ENCODE results near the gene KCNIP1. TPM values are rescaled to one million over a fixed set of nuclear protein-coding genes. Genes with fewer than 3 reads are reported as not detected.

Gene KCNIP1
- total RNA-seq, 1 donor from 2014 or later, result 5.3 TPM

DNA sequence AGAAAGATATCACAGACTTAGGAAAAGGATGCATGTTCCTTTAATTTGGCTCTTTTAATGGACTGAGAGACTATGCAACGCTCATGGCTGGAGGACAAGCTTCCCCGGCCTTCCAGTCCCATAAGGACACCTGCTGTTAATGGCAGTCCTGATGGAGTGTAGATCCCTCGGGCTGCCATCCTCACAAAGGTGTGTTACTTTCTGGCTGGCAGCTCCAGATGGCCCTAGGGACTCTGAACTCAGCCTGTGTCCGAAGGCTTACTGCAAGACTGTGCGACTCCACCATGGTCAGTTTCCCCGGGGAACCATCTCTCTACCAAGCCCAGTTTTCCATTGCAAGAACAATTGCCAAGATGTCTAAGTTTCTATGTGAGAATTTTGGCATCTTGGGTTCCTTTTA, 25.5 kb upstream of the KCNIP1 start:
- peaks cover 12% of the 10 kb centered on the region for H3K4me1 Mint-ChIP-seq (ENCODE audit: unreplicated experiment)

GRCh38 chr5:170479484-170479883, 24.3 kb upstream of the KCNIP1 start:
- Mint-ChIP-seq H3K36me3 (no peaks in the 10 kb centered on the region), H3K9me3 (no peaks in the 10 kb centered on the region), H3K27me3 (peaks cover 20% of the 10 kb centered on the region), H3K4me1 (ENCODE audit: unreplicated experiment) (peaks cover 19% of the 10 kb centered on the region), H3K4me3 (no peak overlapping the region), H3K27ac (no peak overlapping the region)
- DNase-seq (ENCODE audit: extremely low spot score, unreplicated experiment), result no peak
- TF ChIP-seq CTCF (conservative IDR thresholded peaks at IDR 0.05), result peak; percentile 30

More for the DNA sequence above, 25.5 kb upstream of the KCNIP1 start:
- TF ChIP-seq CTCF (conservative IDR thresholded peaks at IDR 0.05), result no peak
- Mint-ChIP-seq H3K27me3 (peaks cover 19% of the 10 kb centered on the region), H3K36me3 (no peaks in the 10 kb centered on the region), H3K27ac (no peak overlapping the region), H3K9me3 (no peaks in the 10 kb centered on the region), H3K4me3 (no peak overlapping the region)
- DNase-seq (ENCODE audit: extremely low spot score, unreplicated experiment), result no peak

DNA sequence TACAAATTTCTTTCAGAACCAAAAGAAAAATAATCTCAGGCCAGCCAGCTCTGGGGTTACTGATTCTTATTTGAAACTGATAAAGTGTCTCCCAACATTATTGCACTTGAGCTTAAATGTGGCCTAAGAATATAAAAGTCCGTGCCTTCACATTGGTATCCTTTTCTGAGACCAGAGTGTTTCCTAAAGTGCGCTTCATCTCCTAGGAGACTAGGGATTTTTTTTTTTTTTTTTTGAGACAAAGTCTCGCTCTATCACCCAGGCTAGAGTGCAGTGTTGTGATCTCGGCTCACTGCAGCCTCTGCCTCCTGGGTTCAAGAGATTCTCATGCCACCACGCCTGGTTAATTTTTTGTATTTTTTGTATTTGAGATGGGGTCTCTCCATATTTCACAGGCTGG, 23.6 kb upstream of the KCNIP1 start:
- no peaks in the 10 kb centered on the region for H3K36me3 Mint-ChIP-seq
- no peak overlapping the region for H3K4me3 Mint-ChIP-seq
- H3K9me3 Mint-ChIP-seq, result no peaks in the 10 kb centered on the region
- DNase-seq (ENCODE audit: extremely low spot score, unreplicated experiment), result no peak
- peaks cover 20% of the 10 kb centered on the region for H3K27me3 Mint-ChIP-seq
- H3K27ac Mint-ChIP-seq, result no peak overlapping the region
- H3K4me1 Mint-ChIP-seq (ENCODE audit: unreplicated experiment), result peaks cover 18% of the 10 kb centered on the region
- no peak for TF ChIP-seq CTCF (conservative IDR thresholded peaks at IDR 0.05)

GRCh38 chr5:170481849-170482248, 22.0 kb upstream of the KCNIP1 start:
- DNase-seq (ENCODE audit: extremely low spot score, unreplicated experiment), result no peak
- peaks cover 18% of the 10 kb centered on the region for H3K27me3 Mint-ChIP-seq
- H3K4me1 Mint-ChIP-seq (ENCODE audit: unreplicated experiment), result peaks cover 12% of the 10 kb centered on the region
- no peak overlapping the region for H3K27ac Mint-ChIP-seq
- H3K36me3 Mint-ChIP-seq, result no peaks in the 10 kb centered on the region
- H3K4me3 Mint-ChIP-seq, result no peak overlapping the region
- H3K9me3 Mint-ChIP-seq, result no peaks in the 10 kb centered on the region
- no peak for TF ChIP-seq CTCF (conservative IDR thresholded peaks at IDR 0.05)

DNA sequence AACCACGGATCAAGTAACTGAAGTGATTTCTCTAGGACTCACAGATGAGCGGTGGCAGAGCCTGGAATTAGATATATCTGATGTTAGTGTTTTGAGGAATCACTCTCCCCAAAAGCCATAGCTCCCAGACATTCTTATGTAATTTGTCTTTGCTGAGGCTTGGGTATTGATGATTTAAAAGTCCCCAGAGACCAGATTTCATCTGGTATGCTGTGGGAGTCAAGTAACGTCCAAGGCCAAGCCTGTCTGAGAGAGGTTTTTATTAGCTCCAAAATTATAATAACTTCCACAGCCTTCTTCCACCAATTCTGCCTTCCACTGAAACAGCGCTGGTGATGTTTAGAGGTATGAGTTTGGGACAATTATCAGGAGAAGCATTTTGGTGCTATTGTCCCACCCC, 21.3 kb upstream of the KCNIP1 start:
- Mint-ChIP-seq H3K27me3 (peaks cover 18% of the 10 kb centered on the region), H3K4me1 (ENCODE audit: unreplicated experiment) (peaks cover 12% of the 10 kb centered on the region), H3K4me3 (no peak overlapping the region), H3K27ac (no peak overlapping the region), H3K36me3 (no peaks in the 10 kb centered on the region), H3K9me3 (no peaks in the 10 kb centered on the region)
- TF ChIP-seq CTCF (conservative IDR thresholded peaks at IDR 0.05), result no peak
- DNase-seq (ENCODE audit: extremely low spot score, unreplicated experiment), result no peak

Data from type B pancreatic cell (in vitro differentiated cells).